Fibroblast of villous mesenchyme (primary cell): ENCODE data around the gene WDFY4. TPM values are rescaled to one million over a fixed set of nuclear protein-coding genes. Genes with fewer than 3 reads are reported as not detected.

Experiments
- DNase-seq: peaks from one replicate; pipeline ENCODE4 v3.0.0-alpha.2; 2010; ENCODE audit warnings: low read depth
- H3K4me3 ChIP-seq: 2 replicates; pipeline ENCODE4 v1.5.1; 2011; ENCODE audit warnings: low read depth, mild to moderate bottlenecking, low read length
- CTCF ChIP-seq: IDR thresholded peaks from 2 replicates; pipeline ENCODE4 v1.5.1; 2012; ENCODE audit warnings: low read depth, mild to moderate bottlenecking, low read length; ENCODE audit not compliant: insufficient read depth
- total RNA-seq: library from RNA; depleted of rRNA; stranded (reverse); fragments of >200 nt; gene quantifications from 2 replicates; pipeline ENCODE4 v1.2.3, GENCODE V29; 2012

WDFY4 gene
- total RNA-seq, 1 donor, result not detected

- no peak for DNase-seq
- TF ChIP-seq CTCF, result no peak
- no peak overlapping the region for H3K4me3 ChIP-seq
Observed at GRCh38 chr10:48926764-48927540, 242.3 kb downstream of the WDFY4 start.

- DNase-seq, result no peak
- no peak for TF ChIP-seq CTCF
- H3K4me3 ChIP-seq, result no peak overlapping the region
Observed at GRCh38 chr10:48929413-48929990, 244.8 kb downstream of the WDFY4 start.

- TF ChIP-seq CTCF, result no peak
- H3K4me3 ChIP-seq, result no peak overlapping the region
- DNase-seq, result no peak
Observed at GRCh38 chr10:48931188-48931587, 246.5 kb downstream of the WDFY4 start.

- no peak for TF ChIP-seq CTCF
- DNase-seq, result no peak
- no peak overlapping the region for H3K4me3 ChIP-seq
Observed at GRCh38 chr10:48932831-48933664, 248.4 kb downstream of the WDFY4 start.

- TF ChIP-seq CTCF, result no peak
- no peak overlapping the region for H3K4me3 ChIP-seq
- DNase-seq, result no peak
Observed at GRCh38 chr10:48934672-48935501, 250.2 kb downstream of the WDFY4 start.

- no peak for DNase-seq
- no peak for TF ChIP-seq CTCF
Observed at GRCh38 chr10:48935577-48935976, 250.9 kb downstream of the WDFY4 start.

More at GRCh38 chr10:48935577-48935976, 250.9 kb downstream of the WDFY4 start:
- H3K4me3 ChIP-seq, result no peak overlapping the region
